Tibial nerve (tissue), 3 donors: ENCODE data around the gene RAI14.

Source experiments
- CTCF ChIP-seq, 5 experiments: fragments of 200-600 bp in 3 of 5; fragments of 450-650 bp in 2 of 5; sonication (generic) in 3 of 5; IDR thresholded peaks; one replicate each; pipeline ENCODE4 v1.5.1; 2016 to 2019; ENCODE audit warnings: antibody characterized with exemption in 5 of 5, mild to moderate bottlenecking in 3 of 5, moderate library complexity in 2 of 5
- POLR2A ChIP-seq, 2 donors: fragments of 450-650 bp; IDR thresholded peaks; one replicate each; pipeline ENCODE4 v1.6.1; 2017; ENCODE audit warnings: antibody characterized with exemption in 2 of 2, mild to moderate bottlenecking in 2 of 2, moderate library complexity in 2 of 2

GRCh38 chr5:34740389-34740806, 84.3 kb downstream of the RAI14 start:
- no peak for TF ChIP-seq CTCF (IDR thresholded peaks at IDR 0.05)
- TF ChIP-seq POLR2A (IDR thresholded peaks at IDR 0.05) = no peak
